Measurements from ENCODE around the gene SOX6.

- TF ChIP-seq CTCF (IDR thresholded peaks at IDR 0.05) (no peak), POLR2AphosphoS5 (IDR thresholded peaks at IDR 0.05; ENCODE audit: low read depth, low read length) (no peak)
Measured at GRCh38 chr11:16265022-16265421, 91.3 kb downstream of the SOX6 start.
